Measurements from ENCODE around the gene CBARP. TPM values are rescaled to one million over a fixed set of nuclear protein-coding genes. Genes with fewer than 3 reads are reported as not detected.

The CBARP gene
- total RNA-seq, 1 experiment from 2014 or later, result 23.8 TPM

DNA sequence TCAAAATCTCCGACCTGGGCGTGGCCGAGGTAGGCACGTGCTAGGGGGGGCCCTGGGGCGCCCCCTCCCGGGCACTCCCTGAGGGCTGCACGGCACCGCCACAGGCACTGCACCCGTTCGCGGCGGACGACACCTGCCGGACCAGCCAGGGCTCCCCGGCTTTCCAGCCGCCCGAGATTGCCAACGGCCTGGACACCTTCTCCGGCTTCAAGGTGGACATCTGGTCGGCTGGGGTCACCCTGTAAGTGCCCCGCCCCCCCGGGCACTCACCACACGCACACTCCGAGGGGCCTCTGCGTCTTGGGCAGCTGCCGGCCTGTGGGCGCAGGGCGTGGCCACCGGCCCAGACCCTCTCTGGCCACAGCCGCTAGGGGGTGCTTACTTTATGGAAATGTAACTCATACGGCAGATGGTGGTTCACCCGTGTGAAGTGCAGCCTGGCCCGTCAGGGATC lies 17.3 kb downstream of the CBARP start:
- ChIA-PET CTCF (interaction anchor here (0.6 to 0.8 kb wide), 2 partner anchors 18 to 45 kb away, joined by 3 read pairs; no protein-coding TSS in a partner anchor), POLR2A (no interaction called here), RAD21 (ENCODE audit: low non-redundant PET in 1 of 2, low total read pairs in 2 of 2, uncharacterized antibody in 2 of 2, unreplicated experiment in 2 of 2) (no interaction called here)
- no peak overlapping the region for H3K4me2 ChIP-seq (ENCODE audit: low read length)
- H3K27ac ChIP-seq (ENCODE audit: low read depth, low read length), result no peak overlapping the region; the same call in 1 of the 2 replicates
- no peak overlapping the region for H3K4me3 ChIP-seq (replicated peaks in 1 of 2; ENCODE audit: low read depth in 1 of 2, low read length in 2 of 2)
- no peaks in the 10 kb centered on the region for H3K27me3 ChIP-seq (ENCODE audit: insufficient read depth, low read length)
- H4K20me1 ChIP-seq (ENCODE audit: insufficient read depth), result no peaks in the 10 kb centered on the region
- ATAC-seq (no peak), DNase-seq (ENCODE audit: low read depth, low spot score) (no peak)
- no peak for TF ChIP-seq POLR2AphosphoS5 (IDR thresholded peaks at IDR 0.05; ENCODE audit: low read depth, low read length)
- no peak for TF ChIP-seq EGR1 (IDR thresholded peaks at IDR 0.05; ENCODE audit: low read depth)
- TF ChIP-seq, protein P1, sequence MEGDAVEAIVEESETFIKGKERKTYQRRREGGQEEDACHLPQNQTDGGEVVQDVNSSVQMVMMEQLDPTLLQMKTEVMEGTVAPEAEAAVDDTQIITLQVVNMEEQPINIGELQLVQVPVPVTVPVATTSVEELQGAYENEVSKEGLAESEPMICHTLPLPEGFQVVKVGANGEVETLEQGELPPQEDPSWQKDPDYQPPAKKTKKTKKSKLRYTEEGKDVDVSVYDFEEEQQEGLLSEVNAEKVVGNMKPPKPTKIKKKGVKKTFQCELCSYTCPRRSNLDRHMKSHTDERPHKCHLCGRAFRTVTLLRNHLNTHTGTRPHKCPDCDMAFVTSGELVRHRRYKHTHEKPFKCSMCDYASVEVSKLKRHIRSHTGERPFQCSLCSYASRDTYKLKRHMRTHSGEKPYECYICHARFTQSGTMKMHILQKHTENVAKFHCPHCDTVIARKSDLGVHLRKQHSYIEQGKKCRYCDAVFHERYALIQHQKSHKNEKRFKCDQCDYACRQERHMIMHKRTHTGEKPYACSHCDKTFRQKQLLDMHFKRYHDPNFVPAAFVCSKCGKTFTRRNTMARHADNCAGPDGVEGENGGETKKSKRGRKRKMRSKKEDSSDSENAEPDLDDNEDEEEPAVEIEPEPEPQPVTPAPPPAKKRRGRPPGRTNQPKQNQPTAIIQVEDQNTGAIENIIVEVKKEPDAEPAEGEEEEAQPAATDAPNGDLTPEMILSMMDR (IDR thresholded peaks at IDR 0.05 in 2 of 3, conservative IDR thresholded peaks at IDR 0.05 in 1 of 3; ENCODE audit: borderline replicate concordance in 1 of 3, insufficient read depth in 1 of 3, low read depth in 2 of 3, low read length in 2 of 3), result no peak
- TF ChIP-seq, protein P2, sequence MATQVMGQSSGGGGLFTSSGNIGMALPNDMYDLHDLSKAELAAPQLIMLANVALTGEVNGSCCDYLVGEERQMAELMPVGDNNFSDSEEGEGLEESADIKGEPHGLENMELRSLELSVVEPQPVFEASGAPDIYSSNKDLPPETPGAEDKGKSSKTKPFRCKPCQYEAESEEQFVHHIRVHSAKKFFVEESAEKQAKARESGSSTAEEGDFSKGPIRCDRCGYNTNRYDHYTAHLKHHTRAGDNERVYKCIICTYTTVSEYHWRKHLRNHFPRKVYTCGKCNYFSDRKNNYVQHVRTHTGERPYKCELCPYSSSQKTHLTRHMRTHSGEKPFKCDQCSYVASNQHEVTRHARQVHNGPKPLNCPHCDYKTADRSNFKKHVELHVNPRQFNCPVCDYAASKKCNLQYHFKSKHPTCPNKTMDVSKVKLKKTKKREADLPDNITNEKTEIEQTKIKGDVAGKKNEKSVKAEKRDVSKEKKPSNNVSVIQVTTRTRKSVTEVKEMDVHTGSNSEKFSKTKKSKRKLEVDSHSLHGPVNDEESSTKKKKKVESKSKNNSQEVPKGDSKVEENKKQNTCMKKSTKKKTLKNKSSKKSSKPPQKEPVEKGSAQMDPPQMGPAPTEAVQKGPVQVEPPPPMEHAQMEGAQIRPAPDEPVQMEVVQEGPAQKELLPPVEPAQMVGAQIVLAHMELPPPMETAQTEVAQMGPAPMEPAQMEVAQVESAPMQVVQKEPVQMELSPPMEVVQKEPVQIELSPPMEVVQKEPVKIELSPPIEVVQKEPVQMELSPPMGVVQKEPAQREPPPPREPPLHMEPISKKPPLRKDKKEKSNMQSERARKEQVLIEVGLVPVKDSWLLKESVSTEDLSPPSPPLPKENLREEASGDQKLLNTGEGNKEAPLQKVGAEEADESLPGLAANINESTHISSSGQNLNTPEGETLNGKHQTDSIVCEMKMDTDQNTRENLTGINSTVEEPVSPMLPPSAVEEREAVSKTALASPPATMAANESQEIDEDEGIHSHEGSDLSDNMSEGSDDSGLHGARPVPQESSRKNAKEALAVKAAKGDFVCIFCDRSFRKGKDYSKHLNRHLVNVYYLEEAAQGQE (IDR thresholded peaks at IDR 0.05; ENCODE audit: low read depth), result no peak
- TF ChIP-seq YY1 (IDR thresholded peaks at IDR 0.05; ENCODE audit: extremely low read depth, insufficient replicate concordance, low read depth, low read length), result no peak
- TF ChIP-seq SIN3A (IDR thresholded peaks at IDR 0.05; ENCODE audit: low read depth), result no peak
- no peak for TF ChIP-seq ZFX (IDR thresholded peaks at IDR 0.05)
- TF ChIP-seq ELF1 (IDR thresholded peaks at IDR 0.05; ENCODE audit: borderline replicate concordance, low read depth), result no peak
- TF ChIP-seq, protein P3, sequence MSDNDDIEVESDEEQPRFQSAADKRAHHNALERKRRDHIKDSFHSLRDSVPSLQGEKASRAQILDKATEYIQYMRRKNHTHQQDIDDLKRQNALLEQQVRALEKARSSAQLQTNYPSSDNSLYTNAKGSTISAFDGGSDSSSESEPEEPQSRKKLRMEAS (IDR thresholded peaks at IDR 0.05), result no peak
- TF ChIP-seq RAD21 (IDR thresholded peaks at IDR 0.05; ENCODE audit: low read depth), result no peak
- H2AFZ ChIP-seq (ENCODE audit: low read depth, low read length, poor library complexity, severe bottlenecking), result no peak overlapping the region
- no peak overlapping the region for H3K9ac ChIP-seq (ENCODE audit: low read length)
- H3K79me2 ChIP-seq (ENCODE audit: insufficient read depth, low read length), result peaks cover 47% of the 10 kb centered on the region
- intact Hi-C loops (cut with micrococcal nuclease), result no loop called here
- peaks cover 2 to 6% of the 10 kb centered on the region in 2 experiments; a peak in 2 of 4 replicates for H3K36me3 ChIP-seq (ENCODE audit: control insufficient read depth in 1 of 2, insufficient read depth in 2 of 2, low read length in 2 of 2)
- H3K4me1 ChIP-seq (ENCODE audit: control insufficient read depth in 1 of 2, insufficient read depth in 2 of 2, low read length in 2 of 2), result peaks cover 2 to 28% of the 10 kb centered on the region in 2 experiments
- H3K9me3 ChIP-seq (ENCODE audit: control insufficient read depth in 1 of 2, insufficient read depth in 1 of 2, low read depth in 1 of 2, low read length in 2 of 2), result no peaks in the 10 kb centered on the region
- H3K9me2 ChIP-seq (ENCODE audit: insufficient read depth), result no peaks in the 10 kb centered on the region
- BruUV-seq (replicated peaks), result no TSS peak
